ENCODE measurements around the gene CELF6. TPM values are rescaled to one million over a fixed set of nuclear protein-coding genes. Genes with fewer than 3 reads are reported as not detected.

CELF6 gene
- polyA plus RNA-seq (ENCODE audit: low read depth in 6 of 6): under 1 TPM in 2 of 6 donors, not detected in 4; 0.20 to 0.21 TPM

- peak within 1 kb of the TSS; percentile 90 to 99 (median 98) for H3K27ac Mint-ChIP-seq
- H3K4me3 Mint-ChIP-seq: peak within 1 kb of the TSS; percentile 82 to 94 (median 87)
- H3K4me1 Mint-ChIP-seq: peaks cover 17 to 22% (median 20%) of the 10 kb centered on the region in 3 donors
- H3K27me3 Mint-ChIP-seq: peaks cover 0 to 10% (median 4%) of the 10 kb centered on the region in 3 donors
- ATAC-seq (ENCODE audit: low read depth in 2 of 2): peak; percentile 83 to 85
- peaks cover 10 to 15% of the 10 kb centered on the region in 2 donors for H3K36me3 Mint-ChIP-seq
- H3K9me3 Mint-ChIP-seq: peaks cover 6 to 17% (median 10%) of the 10 kb centered on the region in 7 donors
- DNase-seq: peak; percentile 92
These were observed at the start of gene CELF6 for GRCh38 chr15:72319985-72320671. TSS of gene CELF6 (minus strand) at chr15:72320157. CDS start at chr15:72319874, 283 bp downstream.

GRCh38 chr15:72368899-72369298, 48.9 kb upstream of the CELF6 start:
- no peak for DNase-seq
- H3K27me3 Mint-ChIP-seq: no peaks in the 10 kb centered on the region
- H3K36me3 Mint-ChIP-seq: peaks cover 10 to 26% of the 10 kb centered on the region in 2 donors
- H3K27ac Mint-ChIP-seq: peak overlapping the region in 5 of 6 donors; percentile 60 to 86 (median 75)
- ATAC-seq (ENCODE audit: low read depth in 2 of 2): peak in 1 of 2 donors; percentile 15
- peak overlapping the region; percentile 18 to 84 (median 63) for H3K4me3 Mint-ChIP-seq
- H3K4me1 Mint-ChIP-seq: peaks cover 51 to 86% (median 80%) of the 10 kb centered on the region in 3 donors
- peaks cover 0 to 8% (median 0%) of the 10 kb centered on the region in 7 donors for H3K9me3 Mint-ChIP-seq

GRCh38 chr15:72368325-72368724, 48.4 kb upstream of the CELF6 start:
- DNase-seq (no peak), ATAC-seq (ENCODE audit: low read depth in 2 of 2) (peak in 1 of 2 donors; percentile 33)
- H3K27me3 Mint-ChIP-seq: no peaks in the 10 kb centered on the region
- H3K27ac Mint-ChIP-seq: peak overlapping the region; percentile 52 to 85 (median 68)
- H3K4me1 Mint-ChIP-seq: peaks cover 50 to 81% (median 74%) of the 10 kb centered on the region in 3 donors
- peaks cover 10 to 26% of the 10 kb centered on the region in 2 donors for H3K36me3 Mint-ChIP-seq
- H3K4me3 Mint-ChIP-seq: peak overlapping the region; percentile 18 to 84 (median 63)
- H3K9me3 Mint-ChIP-seq: peaks cover 0 to 8% (median 0%) of the 10 kb centered on the region in 7 donors

- H3K27me3 Mint-ChIP-seq: no peaks in the 10 kb centered on the region
- H3K4me3 Mint-ChIP-seq: peak overlapping the region in 5 of 8 donors; percentile 0 to 82 (median 30)
- peaks cover 42 to 56% (median 53%) of the 10 kb centered on the region in 3 donors for H3K4me1 Mint-ChIP-seq
- DNase-seq (no peak), ATAC-seq (ENCODE audit: low read depth in 2 of 2) (peak; percentile 52 to 61)
- peaks cover 8 to 26% of the 10 kb centered on the region in 2 donors for H3K36me3 Mint-ChIP-seq
- H3K9me3 Mint-ChIP-seq: peaks cover 0 to 8% (median 0%) of the 10 kb centered on the region in 7 donors
- peak overlapping the region in 4 of 6 donors; percentile 5 to 83 (median 36) for H3K27ac Mint-ChIP-seq
These were observed 45.9 kb upstream of the CELF6 start for GRCh38 chr15:72365844-72366243.

- no peak for DNase-seq
- Mint-ChIP-seq H3K36me3 (peaks cover 8 to 11% of the 10 kb centered on the region in 2 donors), H3K9me3 (no peaks in the 10 kb centered on the region), H3K4me1 (peaks cover 13 to 28% (median 16%) of the 10 kb centered on the region in 3 donors), H3K27me3 (no peaks in the 10 kb centered on the region), H3K27ac (no peak overlapping the region), H3K4me3 (no peak overlapping the region)
- ATAC-seq (ENCODE audit: low read depth in 2 of 2): no peak
These were observed 41.2 kb upstream of the CELF6 start for GRCh38 chr15:72361176-72361575.

- Mint-ChIP-seq H3K4me1 (peaks cover 4 to 19% (median 6%) of the 10 kb centered on the region in 3 donors), H3K27ac (peak overlapping the region in 3 of 6 donors; percentile 6 to 27 (median 24)), H3K4me3 (no peak overlapping the region), H3K36me3 (peaks cover 0 to 5% of the 10 kb centered on the region in 2 donors), H3K27me3 (no peaks in the 10 kb centered on the region), H3K9me3 (no peaks in the 10 kb centered on the region)
- ATAC-seq (ENCODE audit: low read depth in 2 of 2): no peak
- DNase-seq: no peak
These were observed 38.8 kb upstream of the CELF6 start for GRCh38 chr15:72358650-72359171.

- no peak overlapping the region for H3K27ac Mint-ChIP-seq
- H3K36me3 Mint-ChIP-seq: peaks cover 0 to 11% of the 10 kb centered on the region in 2 donors
- DNase-seq (no peak), ATAC-seq (ENCODE audit: low read depth in 2 of 2) (no peak)
- no peak overlapping the region for H3K4me3 Mint-ChIP-seq
- H3K27me3 Mint-ChIP-seq: no peaks in the 10 kb centered on the region
- H3K4me1 Mint-ChIP-seq: peaks cover 4 to 19% (median 6%) of the 10 kb centered on the region in 3 donors
- no peaks in the 10 kb centered on the region for H3K9me3 Mint-ChIP-seq
These were observed 38.2 kb upstream of the CELF6 start for GRCh38 chr15:72358121-72358520.

- no peak overlapping the region for H3K4me3 Mint-ChIP-seq
- ATAC-seq (ENCODE audit: low read depth in 2 of 2) (no peak), DNase-seq (no peak)
- no peak overlapping the region for H3K27ac Mint-ChIP-seq
- H3K4me1 Mint-ChIP-seq: peaks cover 4 to 19% (median 6%) of the 10 kb centered on the region in 3 donors
- no peaks in the 10 kb centered on the region for H3K9me3 Mint-ChIP-seq
- H3K27me3 Mint-ChIP-seq: no peaks in the 10 kb centered on the region
- peaks cover 4 to 17% of the 10 kb centered on the region in 2 donors for H3K36me3 Mint-ChIP-seq
These were observed 34.5 kb upstream of the CELF6 start for GRCh38 chr15:72354496-72354895.

GRCh38 chr15:72353266-72353665, 33.3 kb upstream of the CELF6 start:
- Mint-ChIP-seq H3K4me3 (no peak overlapping the region), H3K9me3 (no peaks in the 10 kb centered on the region), H3K27ac (peak overlapping the region in 3 of 6 donors; percentile 56 to 66 (median 61)), H3K27me3 (no peaks in the 10 kb centered on the region), H3K4me1 (peaks cover 6 to 10% (median 8%) of the 10 kb centered on the region in 3 donors), H3K36me3 (peaks cover 16 to 28% of the 10 kb centered on the region in 2 donors)
- DNase-seq (no peak), ATAC-seq (ENCODE audit: low read depth in 2 of 2) (no peak)

GRCh38 chr15:72345806-72346205, 25.8 kb upstream of the CELF6 start:
- Mint-ChIP-seq H3K4me3 (no peak overlapping the region), H3K27me3 (no peaks in the 10 kb centered on the region), H3K9me3 (no peaks in the 10 kb centered on the region), H3K27ac (peak overlapping the region in 1 of 6 donors; percentile 63), H3K4me1 (peaks cover 0 to 4% (median 0%) of the 10 kb centered on the region in 3 donors), H3K36me3 (peaks cover 17 to 20% of the 10 kb centered on the region in 2 donors)
- ATAC-seq (ENCODE audit: low read depth in 2 of 2): no peak
- no peak for DNase-seq

- no peak for ATAC-seq (ENCODE audit: low read depth in 2 of 2)
- H3K27ac Mint-ChIP-seq: peak overlapping the region in 1 of 6 donors; percentile 63
These were observed 25.3 kb upstream of the CELF6 start for GRCh38 chr15:72345280-72345679.

GRCh38 chr15:72344602-72345001, 24.6 kb upstream of the CELF6 start:
- peaks cover 0 to 4% (median 0%) of the 10 kb centered on the region in 3 donors for H3K4me1 Mint-ChIP-seq
- peak overlapping the region in 1 of 6 donors; percentile 63 for H3K27ac Mint-ChIP-seq
- H3K27me3 Mint-ChIP-seq: no peaks in the 10 kb centered on the region
- H3K4me3 Mint-ChIP-seq: no peak overlapping the region
- peaks cover 15 to 26% of the 10 kb centered on the region in 2 donors for H3K36me3 Mint-ChIP-seq
- DNase-seq (no peak), ATAC-seq (ENCODE audit: low read depth in 2 of 2) (no peak)
- H3K9me3 Mint-ChIP-seq: no peaks in the 10 kb centered on the region

More at GRCh38 chr15:72345280-72345679, 25.3 kb upstream of the CELF6 start:
- Mint-ChIP-seq H3K4me3 (peak overlapping the region in 1 of 8 donors; percentile 18), H3K27me3 (no peaks in the 10 kb centered on the region), H3K36me3 (peaks cover 17 to 20% of the 10 kb centered on the region in 2 donors), H3K9me3 (no peaks in the 10 kb centered on the region), H3K4me1 (peaks cover 0 to 4% (median 0%) of the 10 kb centered on the region in 3 donors)
- DNase-seq: no peak

GRCh38 chr15:72342385-72342784, 22.4 kb upstream of the CELF6 start:
- peaks cover 9 to 17% of the 10 kb centered on the region in 2 donors for H3K36me3 Mint-ChIP-seq
- no peak overlapping the region for H3K4me3 Mint-ChIP-seq
- H3K9me3 Mint-ChIP-seq: no peaks in the 10 kb centered on the region
- H3K27ac Mint-ChIP-seq: peak overlapping the region in 3 of 6 donors; percentile 22 to 65 (median 36)
- H3K27me3 Mint-ChIP-seq: no peaks in the 10 kb centered on the region
- DNase-seq (peak; percentile 43), ATAC-seq (ENCODE audit: low read depth in 2 of 2) (peak; percentile 63 to 70)
- no peaks in the 10 kb centered on the region for H3K4me1 Mint-ChIP-seq
